ENCODE results near the gene NTSR1.
A peak's percentile ranks its signal among the peaks of the same experiment; 100 is the strongest.

The NTSR1 gene

DNA sequence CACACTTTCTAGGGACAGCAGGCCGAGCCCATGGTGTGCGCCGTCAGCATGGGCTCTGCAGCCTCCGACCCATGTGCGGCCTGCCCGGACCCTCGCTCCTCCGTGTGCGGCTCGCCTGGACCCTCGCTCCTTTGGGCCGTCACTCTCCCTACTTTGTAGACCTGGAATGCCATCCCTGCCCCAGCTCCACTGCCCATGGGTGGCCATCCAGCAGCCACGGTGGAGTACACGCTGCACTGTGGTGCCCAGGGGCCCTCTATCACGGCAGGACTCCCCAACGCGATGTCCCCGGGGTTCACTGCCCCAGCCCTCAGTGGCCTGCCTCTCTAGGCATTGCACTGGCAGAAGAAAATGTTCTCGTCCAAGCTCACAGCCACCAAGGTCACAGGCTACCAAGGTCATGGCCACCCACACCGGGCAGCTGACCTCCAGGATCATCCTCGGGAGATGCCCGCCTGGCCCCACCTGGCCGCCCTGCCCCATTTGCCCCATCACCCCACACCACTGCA, 63.5 kb downstream of the NTSR1 start:
- DNase-seq (ENCODE audit: low read depth): no peak

DNA sequence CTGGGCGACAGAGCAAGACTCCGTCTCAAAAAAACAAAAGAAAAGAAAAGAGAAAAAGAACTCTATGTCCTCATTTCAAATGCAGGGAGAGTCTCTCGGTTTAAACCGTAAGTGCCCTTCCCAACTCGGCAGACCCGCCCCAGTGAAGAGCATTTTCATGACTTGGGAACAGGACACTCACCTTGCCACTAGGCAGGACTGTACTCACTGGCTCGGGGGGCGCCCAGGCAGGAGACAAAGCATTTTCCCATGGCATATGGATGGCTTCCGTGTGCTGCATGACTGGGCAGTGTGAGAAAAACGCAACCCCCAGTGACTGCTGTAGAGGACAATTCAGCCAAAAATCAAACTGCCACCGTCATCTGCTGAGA, 64.0 kb downstream of the NTSR1 start:
- DNase-seq (ENCODE audit: low read depth): no peak

DNA sequence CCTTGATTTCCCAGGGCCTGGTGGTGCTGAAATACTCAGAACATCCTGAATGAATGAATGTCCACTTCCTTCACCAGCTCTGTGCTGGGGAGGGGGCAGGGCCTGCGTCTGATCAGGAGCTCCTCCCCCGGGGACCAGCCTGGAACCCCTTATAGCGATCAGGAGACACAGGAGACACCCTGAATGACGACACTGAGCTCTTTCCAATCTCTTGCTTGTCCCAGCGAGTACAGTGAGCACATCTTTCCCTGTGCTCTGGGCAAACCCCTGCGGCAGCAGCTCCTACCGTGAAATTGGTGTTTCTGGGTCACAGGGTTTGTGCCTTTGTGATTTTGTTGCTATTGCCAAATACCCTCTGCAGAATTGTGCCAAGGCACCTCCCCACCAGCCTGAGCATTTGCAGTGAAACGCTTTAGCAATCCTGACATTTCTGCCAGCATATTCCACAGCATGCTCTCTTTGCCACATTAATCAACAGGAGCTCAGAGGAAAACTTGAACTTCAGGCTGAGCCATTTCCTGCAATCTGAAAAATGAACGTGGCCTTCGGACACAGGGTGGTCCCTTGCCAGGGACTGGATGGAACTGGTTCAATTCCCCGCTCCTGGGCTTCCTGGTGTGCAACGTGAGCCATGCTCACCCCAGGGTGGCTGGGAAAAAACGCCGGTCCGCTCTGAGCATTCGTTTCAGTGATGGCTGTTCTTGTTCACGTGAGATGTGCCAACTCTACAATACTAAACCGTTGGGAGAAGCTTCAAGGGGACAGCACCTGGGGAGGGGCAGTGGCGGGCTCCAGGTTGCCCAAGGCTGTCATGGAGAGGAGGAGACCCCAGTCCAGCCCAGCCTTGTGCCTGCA, 64.6 kb downstream of the NTSR1 start:
- peak; percentile 95 for DNase-seq (ENCODE audit: low read depth)

DNA sequence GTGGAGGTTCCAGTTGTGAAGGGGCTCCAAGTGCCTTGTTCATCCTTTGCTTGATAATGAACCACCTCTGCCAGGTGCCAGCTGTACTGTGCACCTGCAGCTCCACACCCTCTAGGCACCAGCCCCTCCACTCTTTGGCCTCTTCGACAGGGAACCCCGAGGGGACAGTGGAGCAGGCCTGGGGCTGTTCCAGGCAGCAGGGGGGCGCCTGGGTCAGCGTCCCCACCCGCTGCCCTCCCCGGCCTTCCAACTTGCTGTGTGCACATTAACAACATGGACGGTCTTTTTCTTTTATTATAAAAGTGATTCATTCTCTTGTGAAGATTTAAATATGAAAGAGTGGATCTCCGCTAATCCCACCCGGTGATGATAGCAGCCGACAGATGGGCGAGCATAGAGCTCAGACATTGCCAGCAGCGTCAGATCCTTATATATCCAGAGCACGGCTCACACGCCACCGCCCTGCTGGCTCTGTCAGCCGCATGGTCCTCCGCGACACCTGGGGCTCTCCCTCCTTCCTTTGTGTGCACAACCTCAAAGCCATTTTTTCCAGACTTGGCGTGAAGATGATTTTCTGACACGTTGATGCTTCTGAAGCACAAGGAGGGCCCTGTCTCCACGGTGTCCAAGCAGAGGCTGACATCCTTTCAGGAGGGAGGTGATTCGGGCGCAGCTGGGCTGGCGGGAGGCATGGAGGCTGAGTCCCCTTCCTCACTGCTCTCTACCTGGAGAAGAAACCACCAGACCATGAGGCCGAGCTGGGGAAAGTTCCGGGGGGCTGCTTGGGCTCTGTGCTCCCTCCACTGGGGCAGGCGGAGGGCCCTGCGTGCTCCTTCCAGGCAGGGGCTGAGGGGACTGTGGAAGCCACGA, 65.4 kb downstream of the NTSR1 start:
- DNase-seq (ENCODE audit: low read depth): no peak

DNA sequence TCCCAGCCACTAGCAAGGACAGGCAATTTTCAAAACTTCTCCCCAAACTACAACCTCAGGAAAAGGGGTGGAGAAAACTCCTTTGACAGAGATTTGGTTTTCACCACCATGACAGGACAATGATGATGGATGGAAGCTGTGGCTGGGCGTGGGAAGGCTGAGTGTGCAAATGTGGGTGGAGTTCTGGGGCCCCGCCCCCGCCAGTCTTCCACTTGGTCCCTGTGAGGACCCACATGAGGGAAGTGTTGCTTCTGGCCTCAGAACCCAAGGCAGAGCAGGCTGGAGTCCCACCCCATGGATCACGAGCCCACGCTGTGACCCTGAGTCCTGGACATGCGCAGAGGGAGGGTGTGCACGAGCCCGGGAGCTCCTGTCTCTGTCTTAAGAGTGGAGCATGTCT, 66.1 kb downstream of the NTSR1 start:
- no peak for DNase-seq (ENCODE audit: low read depth)

DNA sequence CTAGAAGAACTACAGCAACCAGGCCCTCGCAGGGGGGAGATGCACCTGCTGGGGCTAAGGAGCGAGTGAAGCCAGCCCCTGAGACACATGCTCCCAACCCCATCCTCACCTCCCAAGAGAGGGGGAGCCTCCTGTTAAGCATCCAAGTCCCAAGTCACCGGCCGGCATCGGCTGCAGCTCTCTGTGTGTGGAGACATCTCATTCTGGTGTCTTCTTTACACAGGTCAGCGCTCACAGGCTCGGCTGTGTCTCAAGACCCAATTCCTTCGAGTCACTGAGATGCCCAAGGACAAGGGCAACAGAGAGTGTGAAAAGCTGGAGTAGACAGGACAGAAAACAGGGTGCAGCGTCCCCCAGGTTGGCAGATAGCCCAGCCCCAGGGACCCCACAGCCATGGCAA, 66.6 kb downstream of the NTSR1 start:
- DNase-seq (ENCODE audit: low read depth): no peak

DNA sequence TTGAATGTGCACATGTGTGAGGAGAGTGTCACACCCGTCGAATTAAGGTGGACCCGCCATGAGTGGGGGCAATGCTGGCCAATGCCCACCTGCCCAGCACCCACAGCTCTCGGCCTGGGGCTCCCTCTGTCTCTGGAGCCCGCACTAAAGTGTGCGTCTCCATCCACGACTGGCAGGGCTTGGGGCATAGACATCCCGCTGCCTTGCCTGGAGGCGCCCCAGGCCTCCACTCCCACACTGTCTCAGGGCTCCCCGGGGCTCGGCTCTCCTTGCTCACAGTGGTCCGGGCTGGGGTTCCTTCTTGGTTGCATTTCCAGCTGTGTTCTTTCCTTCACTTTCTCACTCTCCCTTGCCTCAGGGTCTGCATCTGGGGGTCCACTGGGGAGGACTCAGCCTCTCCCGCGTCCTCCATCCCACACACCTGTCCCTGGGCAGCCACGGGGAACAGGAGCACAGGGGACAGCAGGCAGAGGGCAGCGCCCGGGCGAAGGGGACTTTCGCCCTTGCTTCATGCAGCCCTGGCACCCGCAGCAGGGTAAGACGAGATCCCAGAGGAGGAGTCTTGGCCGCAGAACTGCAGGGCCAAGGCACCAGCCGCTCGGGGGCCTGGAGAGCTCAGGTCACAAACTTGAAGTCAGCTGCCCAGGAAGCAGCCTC, 67.5 kb downstream of the NTSR1 start:
- DNase-seq (ENCODE audit: low read depth): no peak

DNA sequence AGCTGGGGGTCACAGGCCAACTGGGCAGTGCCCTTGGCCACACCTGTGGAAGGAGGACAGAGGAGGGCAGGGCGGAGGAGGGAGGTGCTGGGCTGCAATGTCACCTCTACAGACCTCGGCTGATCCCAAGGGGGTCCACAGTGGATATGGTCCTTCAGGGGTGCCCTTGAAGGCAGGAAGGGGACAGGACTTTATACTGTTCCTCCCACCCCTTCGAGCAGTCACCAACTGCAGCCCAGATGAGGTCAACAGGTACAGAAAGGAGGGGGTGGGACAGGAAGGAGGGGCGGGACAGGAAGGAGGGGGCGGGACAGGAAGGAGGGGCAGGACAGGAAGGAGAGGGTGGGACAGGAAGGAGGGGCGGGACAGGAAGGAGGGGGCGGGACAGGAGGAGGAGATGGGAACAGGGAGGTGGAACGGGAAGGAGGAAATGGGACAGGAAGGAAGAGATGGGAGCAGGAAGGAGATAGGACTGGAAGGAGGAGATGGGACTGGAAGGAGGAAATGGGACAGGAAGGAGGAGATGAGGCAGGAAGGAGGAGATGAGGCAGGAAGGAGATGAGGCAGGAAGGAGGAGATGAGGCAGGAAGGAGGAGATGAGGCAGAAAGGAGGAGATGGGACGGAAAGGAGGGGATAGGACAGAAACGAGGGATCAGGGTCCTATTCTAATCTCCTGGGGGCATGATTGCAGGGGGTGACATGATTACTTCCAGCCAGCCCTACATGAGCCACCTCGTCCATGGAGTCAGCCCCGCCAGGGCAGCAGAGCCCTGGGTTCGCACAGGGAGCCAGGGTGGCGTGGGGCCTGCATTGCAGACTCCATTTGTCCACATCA, 68.3 kb downstream of the NTSR1 start:
- no peak for DNase-seq (ENCODE audit: low read depth)

DNA sequence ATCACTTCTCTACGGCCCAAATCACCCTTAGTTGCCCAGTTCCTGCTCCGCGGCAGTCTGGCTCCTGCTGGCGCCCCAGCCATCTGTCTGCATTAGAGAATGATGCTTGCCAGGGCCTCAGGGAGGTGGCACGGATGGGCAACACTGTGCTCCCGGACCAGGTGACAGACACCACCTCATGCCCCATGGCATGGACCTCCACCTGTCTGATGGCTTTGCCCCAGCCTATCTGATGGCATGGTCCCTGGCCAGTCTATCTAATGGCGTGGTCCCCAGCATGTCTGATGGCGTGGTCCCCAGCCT, 68.8 kb downstream of the NTSR1 start:
- no peak for DNase-seq (ENCODE audit: low read depth)

DNA sequence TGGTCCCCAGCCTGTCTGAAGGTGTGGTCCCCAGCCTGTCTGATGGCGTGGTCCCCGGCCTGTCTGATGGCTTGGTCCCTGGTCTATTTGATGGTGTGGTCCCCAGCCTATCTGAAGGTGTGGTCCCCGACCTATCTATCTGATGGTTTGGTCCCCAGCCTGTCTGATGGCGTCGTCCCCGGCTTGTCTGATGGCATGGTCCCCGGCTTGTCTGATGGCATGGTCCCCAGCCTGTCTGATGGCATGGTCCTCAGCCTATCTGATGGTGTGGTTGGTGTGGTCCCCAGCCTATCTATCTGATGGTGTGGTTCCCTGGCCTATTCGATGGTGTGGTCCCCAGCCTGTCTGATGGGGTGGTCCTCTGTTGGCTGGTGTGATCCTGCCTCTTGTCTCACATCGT, 69.4 kb downstream of the NTSR1 start:
- no peak for DNase-seq (ENCODE audit: low read depth)

DNA sequence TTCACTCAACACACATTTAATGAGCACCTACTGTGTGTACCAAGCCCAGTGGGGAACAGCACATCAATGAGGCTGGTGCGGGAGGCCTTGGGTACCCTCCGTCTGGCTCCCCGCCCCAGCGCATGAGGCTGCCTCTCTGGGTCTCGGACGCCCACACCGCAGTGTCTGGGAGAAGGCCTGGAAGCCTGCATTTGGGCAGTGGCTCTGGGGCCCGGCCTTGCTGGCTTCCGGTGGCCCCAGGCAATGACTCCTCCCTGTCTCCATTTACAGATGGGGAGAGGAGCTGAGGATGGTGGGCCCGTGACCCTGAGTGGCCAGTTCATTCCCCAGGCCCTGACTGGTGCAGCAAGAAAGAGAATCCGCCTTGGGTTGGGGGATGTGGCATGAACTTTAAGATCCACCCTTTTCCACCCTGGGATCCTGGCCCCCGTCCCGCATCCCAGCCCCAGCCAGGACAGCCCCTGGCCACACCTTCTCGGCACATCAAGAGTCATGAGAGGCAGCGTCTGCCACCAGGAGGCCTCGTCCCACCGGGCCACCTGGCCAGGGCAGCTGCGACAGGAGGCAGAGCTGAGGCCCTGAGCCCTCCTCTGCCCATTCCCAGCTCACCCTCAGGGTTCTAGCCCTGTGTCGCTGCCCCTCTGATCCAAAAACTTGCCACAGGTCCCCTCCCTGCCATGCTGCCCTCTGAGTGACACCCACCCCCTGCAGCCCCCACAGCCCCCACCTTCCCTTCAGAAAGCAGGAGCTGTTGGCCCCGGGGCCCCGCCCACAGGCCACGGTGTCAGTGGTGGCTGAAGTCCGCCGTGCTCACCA, 70.2 kb downstream of the NTSR1 start:
- no peak for DNase-seq (ENCODE audit: low read depth)

DNA sequence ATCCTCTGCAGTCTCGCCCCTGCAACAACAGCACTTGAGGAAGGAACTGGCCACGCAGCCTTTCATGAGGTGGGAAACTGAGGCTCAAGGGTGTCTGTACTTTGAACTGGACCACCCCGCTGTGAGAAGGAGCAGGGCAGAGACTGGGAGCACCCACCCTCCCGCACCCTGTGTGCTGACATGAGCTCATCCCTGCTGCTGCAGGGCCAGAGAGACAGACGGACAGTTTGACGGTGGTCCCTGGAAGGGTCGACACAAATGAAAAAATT, 70.7 kb downstream of the NTSR1 start:
- DNase-seq (ENCODE audit: low read depth): no peak

DNA sequence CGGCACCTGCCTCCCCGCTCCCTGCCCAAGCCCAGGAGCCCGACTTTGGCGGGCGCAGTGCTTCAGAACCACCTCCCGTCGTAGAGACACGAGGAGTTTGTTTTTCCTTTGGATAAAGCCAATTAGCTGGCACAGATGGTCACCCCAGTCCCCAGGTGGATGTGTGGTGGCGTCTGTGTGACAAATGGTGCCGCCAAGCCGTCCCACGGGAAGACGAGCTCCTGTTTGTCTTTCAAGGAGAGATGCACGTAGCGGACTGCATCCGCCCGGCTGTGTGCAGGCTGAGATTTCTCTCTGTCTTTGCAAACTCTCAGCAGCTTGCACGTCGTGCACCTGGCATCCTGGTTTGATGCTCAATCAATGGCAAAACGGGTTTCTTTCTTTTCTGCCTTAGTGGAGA, 71.6 kb downstream of the NTSR1 start:
- no peak for DNase-seq (ENCODE audit: low read depth)

DNA sequence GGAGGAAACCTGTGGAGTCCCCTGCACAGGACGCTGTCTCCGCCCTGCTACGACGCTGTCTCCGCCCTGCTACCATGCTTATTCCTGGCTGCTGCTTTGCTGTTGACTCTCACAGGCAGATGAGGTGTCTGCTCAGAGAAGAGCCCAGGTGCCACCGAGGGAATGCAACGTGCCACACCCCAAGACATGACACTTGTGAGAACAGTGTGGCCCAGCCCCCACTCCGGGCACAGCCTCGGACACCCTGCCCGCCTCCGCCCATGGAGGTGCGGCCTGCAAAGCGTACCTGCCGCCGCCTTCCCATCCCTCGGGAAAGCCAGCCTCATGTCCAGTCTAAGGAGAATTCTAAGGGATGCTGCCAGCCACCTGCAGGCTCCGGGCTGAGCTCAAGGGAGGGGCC, 72.1 kb downstream of the NTSR1 start:
- DNase-seq (ENCODE audit: low read depth): no peak

DNA sequence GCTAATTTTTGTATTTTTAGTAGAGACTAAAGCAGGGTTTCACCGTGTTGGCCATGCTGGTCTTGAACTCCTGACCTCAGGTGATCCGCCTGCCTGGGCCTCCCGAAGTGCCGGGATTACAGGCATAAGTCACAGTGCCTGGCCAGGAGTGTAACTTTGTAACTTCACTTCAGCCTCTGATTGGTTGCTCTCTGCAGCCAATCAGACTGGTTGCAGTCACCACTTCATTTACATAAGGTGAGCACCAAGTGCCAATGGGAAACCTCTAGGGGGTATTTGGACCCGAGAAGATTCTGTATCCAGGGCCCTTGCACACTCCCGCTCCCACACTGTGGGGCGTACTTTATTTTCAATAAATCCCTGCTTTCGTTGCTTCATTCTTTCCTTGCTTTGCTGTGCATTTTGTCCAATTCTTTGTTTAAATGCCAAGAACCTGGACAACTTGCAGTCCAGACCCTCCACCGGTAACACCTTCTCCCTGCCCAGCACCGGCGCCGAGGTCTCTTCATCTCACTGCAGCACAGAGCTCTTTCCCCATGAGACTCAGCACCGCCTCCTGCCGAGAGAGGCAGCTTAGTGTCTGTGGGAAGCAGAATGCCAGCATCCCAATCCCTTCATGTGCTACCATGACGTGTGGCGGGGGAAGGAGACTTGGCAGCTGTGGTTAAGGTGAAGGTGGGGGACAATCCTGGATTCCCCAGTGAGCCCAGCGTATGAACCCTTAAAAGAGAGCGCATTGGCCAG, 73.7 kb downstream of the NTSR1 start:
- no peak for DNase-seq (ENCODE audit: low read depth)

DNA sequence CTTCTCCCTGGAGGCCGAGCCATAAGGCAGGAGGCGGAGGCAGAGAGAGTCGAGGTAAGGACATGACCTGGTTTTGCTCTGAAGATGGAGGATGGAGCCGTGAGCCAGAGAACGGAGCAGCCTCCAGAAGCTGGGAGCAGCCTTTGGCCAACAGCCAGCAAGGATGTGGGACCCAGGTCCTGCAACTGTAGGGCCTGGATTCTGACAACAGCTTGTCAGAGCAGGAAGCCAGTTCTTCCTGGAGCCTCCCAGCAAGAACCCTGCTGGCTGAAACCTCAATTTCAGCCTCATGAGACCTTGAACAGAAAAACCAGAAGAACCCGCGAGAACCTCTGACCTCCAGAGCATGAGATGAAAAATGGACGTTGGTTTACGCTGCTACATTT, 74.2 kb downstream of the NTSR1 start:
- no peak for DNase-seq (ENCODE audit: low read depth)

DNA sequence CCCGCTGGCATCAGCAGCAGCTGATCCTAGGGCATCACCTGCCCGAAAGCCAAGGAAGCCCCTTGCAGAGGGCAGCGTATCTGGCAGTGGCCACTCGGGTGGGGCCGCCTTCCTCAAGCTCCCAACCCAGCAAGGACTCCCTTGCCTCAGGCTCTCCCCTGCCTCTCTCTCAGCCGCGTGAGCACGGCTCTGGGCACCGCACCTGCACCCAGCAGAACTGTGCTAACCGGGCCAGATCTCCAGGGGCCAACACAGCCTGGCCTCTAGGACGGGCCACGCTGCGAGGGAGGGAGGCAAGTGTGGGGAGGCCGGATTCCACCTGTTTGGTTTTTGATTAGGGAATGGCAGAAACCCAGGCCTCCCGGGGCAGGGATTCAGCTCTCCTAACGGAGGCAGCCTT, 75.9 kb downstream of the NTSR1 start:
- no peak for DNase-seq (ENCODE audit: low read depth)

DNA sequence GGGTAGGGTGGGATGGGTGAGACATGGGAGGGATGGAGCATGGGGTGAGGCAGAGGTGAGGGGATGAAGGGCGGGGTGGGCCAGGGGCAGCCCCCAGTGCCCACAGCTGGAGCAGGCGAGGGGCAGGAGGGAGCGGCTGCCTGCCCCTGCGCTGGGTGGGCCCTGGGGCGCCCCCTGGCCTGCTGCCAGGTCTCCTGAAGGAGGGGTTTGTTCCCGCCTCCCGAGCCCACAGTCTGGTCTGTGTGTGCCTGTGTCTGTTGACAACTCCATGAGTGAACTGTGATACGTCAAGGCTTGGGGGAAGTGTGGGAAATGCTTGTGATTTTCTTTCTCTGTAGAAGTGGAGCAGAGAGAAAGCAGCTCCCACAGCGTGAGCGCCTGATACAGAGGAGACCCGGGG, 76.8 kb downstream of the NTSR1 start:
- DNase-seq (ENCODE audit: low read depth): no peak

DNA sequence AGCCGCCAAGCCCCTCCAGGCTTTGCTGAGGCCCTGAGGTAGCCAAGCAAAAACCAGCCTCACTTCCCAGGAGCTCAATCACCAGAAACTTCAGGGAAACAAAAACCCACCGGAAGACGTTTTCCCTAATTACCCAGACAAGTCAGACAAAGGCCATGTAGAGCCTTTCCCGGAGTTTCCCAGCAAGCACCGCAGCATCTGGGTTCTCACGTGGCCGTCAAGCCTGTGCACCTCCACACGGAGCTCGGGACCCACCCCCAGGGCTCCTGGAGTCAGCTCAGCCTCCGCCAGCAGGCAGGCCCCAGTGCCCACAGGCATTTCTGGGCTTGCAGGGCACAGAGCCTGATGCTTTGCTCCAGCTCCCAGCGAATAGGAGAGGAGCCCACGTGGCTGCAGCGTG, 77.5 kb downstream of the NTSR1 start:
- DNase-seq (ENCODE audit: low read depth): no peak

DNA sequence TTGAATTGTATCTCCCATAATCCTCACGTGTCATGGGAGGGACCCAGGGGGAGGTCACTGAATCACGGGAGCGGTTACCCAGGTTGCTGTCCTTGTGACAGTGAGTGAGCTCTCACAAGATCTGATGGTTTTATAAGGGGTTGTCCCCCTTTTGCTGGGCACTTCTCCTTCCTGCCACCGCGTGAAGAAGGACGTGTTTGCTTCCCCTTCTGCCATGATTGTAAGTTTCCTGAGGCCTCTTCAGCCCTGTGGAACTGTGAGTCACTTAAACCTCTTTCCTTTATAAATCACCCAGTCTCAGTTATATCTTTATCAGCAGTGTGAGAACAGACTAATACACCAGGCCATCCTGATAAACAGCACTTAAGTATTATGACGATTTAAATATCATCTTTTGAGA, 78.7 kb downstream of the NTSR1 start:
- DNase-seq (ENCODE audit: low read depth): no peak

DNA sequence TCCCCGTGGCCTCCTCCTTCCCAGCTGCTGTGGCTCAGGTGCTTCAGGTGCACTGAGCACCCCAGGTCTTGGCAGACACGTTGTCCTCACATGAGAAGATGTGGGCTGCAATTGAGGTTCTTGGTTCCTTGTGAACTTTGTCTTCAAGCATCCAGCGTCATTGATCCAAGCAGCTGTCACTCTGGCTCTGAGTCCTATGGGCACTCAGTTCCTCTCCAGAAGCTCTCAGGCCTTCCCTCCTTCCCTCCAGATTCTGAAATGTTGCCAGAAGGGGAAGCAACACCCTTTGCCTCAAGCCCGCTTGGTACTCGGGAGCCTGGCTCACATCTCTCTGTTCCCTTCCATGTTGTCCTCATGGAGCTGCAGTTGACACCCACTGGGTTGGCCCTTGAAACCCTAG, 79.2 kb downstream of the NTSR1 start:
- DNase-seq (ENCODE audit: low read depth): no peak
